Ectodermal cell (in vitro differentiated cells): ENCODE results near the gene PHYHIPL.
"Not testable (repeated sequence)": the region's sequence is repeated elsewhere in the genome, so short reads cannot be mapped to it uniquely, and the experiment has no call there.

Experiments used
- H3K27ac ChIP-seq: 2 replicates; pipeline ENCODE4 v1.7.0; 2013; ENCODE audit warnings: mild to moderate bottlenecking, low read depth, low read length; ENCODE audit not compliant: insufficient read depth, poor library complexity, severe bottlenecking
- H3K27me3 ChIP-seq: 2 replicates; pipeline ENCODE4 v1.7.0; 2013; ENCODE audit warnings: mild to moderate bottlenecking, low read length; ENCODE audit not compliant: insufficient read depth, control insufficient read depth, poor library complexity, severe bottlenecking
- H3K36me3 ChIP-seq: one replicate; pipeline ENCODE4 v1.7.0; 2013; ENCODE audit warnings: low read length; ENCODE audit not compliant: control insufficient read depth, insufficient read depth
- H3K4me1 ChIP-seq: one replicate; pipeline ENCODE4 v1.7.0; 2013; ENCODE audit warnings: low read length; ENCODE audit not compliant: control insufficient read depth, insufficient read depth
- H3K4me3 ChIP-seq: 2 replicates; pipeline ENCODE4 v1.7.0; 2013; ENCODE audit warnings: low read depth, low read length, control low read depth; ENCODE audit not compliant: insufficient read depth
- H3K9me3 ChIP-seq: 2 replicates; pipeline ENCODE4 v1.7.0; 2013; ENCODE audit warnings: mild to moderate bottlenecking, low read length, moderate library complexity; ENCODE audit not compliant: control insufficient read depth
- WGBS, 2 experiments: methylation state at CpG; one replicate each; pipeline ENCODE4 v1.1.7; 2013; ENCODE audit warnings: missing lambda C conversion rate in 2 of 2; 5-methylcytosine and 5-hydroxymethylcytosine counted together

The PHYHIPL gene

DNA sequence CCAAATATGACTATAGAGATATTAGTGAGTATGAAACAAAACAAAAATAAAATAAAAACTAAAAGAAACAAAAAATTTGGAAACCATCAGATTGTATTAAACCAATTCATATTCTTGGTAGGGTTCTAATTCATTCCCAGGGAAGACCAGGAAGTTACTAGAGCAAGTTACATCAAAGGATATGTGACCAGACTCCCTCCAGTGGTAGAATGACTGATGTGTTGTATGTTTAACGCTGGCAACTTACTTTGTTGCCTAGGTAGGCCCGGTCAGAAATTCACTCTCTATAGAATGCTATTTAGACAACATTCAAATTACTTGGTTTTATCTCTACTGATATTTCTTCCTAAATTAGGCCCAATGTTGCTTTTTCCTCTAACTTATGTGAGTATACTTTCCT lies 5.2 kb downstream of the PHYHIPL start:
- H3K4me3 ChIP-seq: no peak overlapping the region
- H3K36me3 ChIP-seq: no peaks in the 10 kb centered on the region
- H3K27me3 ChIP-seq: peaks cover 21% of the 10 kb centered on the region
- no peaks in the 10 kb centered on the region for H3K9me3 ChIP-seq
- H3K4me1 ChIP-seq: no peaks in the 10 kb centered on the region
- whole genome bisulfite sequencing, 2 experiments: 48 to 52% methylated on average over 2 of the region's 2 CpGs
- H3K27ac ChIP-seq: no peak overlapping the region

DNA sequence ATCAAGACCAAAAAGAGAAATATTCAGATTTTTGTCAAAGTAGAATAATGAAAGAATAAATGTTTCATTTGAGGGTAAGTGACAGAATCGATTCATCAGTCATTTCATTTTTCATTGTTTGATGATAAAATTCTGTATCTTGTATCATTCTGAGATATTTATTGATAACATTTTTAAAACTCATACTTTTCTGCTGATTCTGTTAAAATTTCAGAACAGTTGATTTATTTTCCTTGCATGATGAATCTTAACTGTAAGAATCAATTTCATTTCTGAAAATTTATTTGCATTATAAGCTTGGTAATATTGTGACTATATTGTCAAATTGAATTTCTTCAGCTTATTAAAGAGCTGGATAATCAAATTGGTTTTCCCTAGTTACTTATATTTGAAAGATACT lies 13.9 kb downstream of the PHYHIPL start:
- no peak overlapping the region for H3K4me3 ChIP-seq
- 89 to 100% methylated on average over 1 of the region's 1 CpG for WGBS, 2 experiments
- H3K27ac ChIP-seq: no peak overlapping the region
- H3K36me3 ChIP-seq: no peaks in the 10 kb centered on the region
- no peaks in the 10 kb centered on the region for H3K27me3 ChIP-seq
- no peaks in the 10 kb centered on the region for H3K9me3 ChIP-seq
- H3K4me1 ChIP-seq: no peaks in the 10 kb centered on the region

DNA sequence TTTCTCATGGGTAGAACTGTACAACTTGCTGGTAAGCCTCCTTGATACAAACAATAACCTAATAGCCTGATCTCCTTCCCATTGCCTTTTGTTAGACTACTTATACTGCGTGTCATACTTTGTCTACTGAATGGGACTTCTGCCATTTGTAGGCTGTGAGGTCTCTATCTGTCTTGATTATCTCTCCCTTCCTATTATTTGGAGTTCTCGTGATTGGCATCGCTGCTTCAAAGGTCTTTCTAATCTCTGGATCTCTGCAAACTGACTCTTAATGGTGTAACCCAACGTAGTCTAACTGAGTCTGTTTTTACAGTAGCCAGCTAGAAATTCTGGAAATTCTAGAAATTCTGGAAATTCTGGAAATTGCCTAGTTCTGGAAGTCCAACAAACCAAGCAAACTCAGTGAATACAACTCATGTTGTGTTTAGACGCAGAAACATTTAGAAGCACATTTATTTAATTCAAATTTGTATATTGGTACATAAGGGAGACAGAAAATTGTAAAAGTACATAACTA lies 29.8 kb downstream of the PHYHIPL start:
- Histone ChIP-seq H3K4me3 (no peak overlapping the region), H3K36me3 (no peaks in the 10 kb centered on the region), H3K27ac (no peak overlapping the region), H3K27me3 (no peaks in the 10 kb centered on the region), H3K4me1 (no peaks in the 10 kb centered on the region), H3K9me3 (peaks cover 4% of the 10 kb centered on the region)
- WGBS, 2 experiments: 90% methylated on average over 4 of the region's 5 CpGs

DNA sequence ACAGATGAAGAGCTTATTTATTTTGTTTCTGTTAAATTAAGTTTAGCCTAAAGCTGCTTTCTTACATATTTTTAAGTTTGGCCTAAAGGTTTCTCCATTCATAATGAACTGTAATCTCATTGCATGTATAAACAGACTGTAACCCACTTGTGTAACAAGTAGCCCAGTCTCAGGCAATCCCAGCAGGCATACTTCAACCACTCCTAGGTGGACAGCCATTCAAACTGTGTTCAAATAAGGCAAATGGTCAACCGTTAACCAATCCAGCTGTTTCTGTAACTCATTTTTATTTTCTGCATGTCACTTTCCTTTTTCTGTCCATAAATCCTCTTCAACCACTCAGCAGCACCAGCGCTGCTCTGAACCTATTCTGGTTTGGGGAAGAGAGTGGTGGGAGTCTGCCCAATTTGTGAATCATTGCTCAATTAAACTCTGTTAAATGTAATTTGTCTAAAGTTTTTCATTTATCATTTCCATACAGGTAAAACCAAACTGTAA lies 35.9 kb downstream of the PHYHIPL start:
- Histone ChIP-seq H3K27ac (no peak overlapping the region), H3K9me3 (peaks cover 4% of the 10 kb centered on the region), H3K27me3 (no peaks in the 10 kb centered on the region), H3K36me3 (no peaks in the 10 kb centered on the region), H3K4me1 (no peaks in the 10 kb centered on the region), H3K4me3 (no peak overlapping the region)
- WGBS, 2 experiments: 98 to 100% methylated on average over 1 to 2 of the region's 2 CpGs

DNA sequence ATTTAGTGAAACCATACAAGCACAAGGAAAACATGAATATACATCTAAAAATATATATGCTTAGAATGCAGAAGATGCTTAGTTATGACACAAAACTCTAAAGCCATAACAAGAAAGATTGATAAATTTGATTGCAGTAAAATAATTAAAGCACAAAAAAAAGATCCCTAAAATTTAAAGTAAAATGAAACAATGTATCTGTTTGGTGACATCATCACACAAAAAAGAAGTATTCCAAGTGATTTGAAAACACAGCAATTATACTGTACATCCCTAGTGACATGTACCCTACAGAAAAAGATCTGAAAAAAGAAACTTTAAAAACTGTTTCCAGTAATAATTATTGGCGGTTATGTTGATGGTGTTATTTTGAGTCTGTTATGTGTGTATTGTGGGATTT lies 37.7 kb downstream of the PHYHIPL start:
- Histone ChIP-seq H3K36me3 (no peaks in the 10 kb centered on the region), H3K9me3 (peaks cover 4% of the 10 kb centered on the region), H3K4me3 (no peak overlapping the region), H3K27me3 (no peaks in the 10 kb centered on the region), H3K4me1 (no peaks in the 10 kb centered on the region), H3K27ac (no peak overlapping the region)
- WGBS, 2 experiments: 100% methylated on average over 1 of the region's 1 CpG; no CpG with 5 or more reads in 1 of the 2 experiments

DNA sequence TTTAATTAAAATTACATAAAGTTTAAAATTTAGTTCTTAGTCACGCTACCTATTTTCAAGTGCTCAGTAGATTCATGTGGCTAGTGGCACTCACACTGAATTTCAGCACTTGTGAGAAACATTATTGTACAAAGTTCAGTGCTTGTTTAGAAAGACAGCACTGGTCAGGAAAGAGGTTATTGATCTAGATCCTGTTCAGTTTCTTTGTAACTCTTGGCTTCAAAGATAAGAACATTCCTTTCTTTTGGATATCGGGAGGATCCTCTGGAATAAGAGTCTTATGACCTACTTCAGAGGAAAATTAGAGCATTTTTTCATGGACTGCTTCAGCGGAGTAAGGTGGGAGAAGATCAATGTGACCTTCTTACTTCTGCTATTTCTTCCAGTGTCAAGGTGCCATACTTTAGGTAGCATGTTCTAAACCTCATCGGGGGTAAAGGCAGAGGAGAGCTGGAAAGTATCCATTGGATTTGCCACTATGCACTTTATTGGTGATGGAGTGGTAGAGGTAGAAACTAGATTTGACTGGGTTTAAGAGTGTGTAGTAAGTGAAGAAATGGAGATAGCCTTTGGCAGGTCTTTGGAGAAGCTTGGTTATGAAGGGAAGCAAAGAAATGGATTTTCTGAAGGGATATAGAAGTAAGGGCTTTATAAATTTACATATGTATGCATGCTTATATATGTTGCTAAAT lies 39.9 kb downstream of the PHYHIPL start:
- Histone ChIP-seq H3K4me3 (no peak overlapping the region), H3K9me3 (no peaks in the 10 kb centered on the region), H3K36me3 (no peaks in the 10 kb centered on the region), H3K27ac (no peak overlapping the region), H3K4me1 (no peaks in the 10 kb centered on the region), H3K27me3 (no peaks in the 10 kb centered on the region)
- 93 to 100% methylated on average over 3 of the region's 4 CpGs for WGBS, 2 experiments

DNA sequence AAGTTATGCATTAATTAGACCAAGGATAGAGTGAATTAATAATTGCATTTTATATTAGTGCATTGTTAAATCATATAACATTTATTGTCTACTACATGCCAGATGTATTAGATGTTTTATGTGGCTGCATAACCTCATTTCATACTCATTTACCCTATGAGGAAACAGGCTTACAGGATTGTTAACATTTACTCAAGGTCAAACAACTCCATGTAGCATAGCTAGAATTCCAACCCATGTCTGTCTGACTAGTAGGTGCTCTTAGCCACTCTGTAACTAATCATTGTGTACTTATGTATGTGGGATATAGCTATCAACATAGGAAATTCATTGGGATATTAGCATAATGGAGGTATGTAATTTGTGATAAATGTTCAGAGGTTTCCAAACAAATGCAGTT lies 46.3 kb downstream of the PHYHIPL start:
- Histone ChIP-seq H3K36me3 (no peaks in the 10 kb centered on the region), H3K9me3 (no peaks in the 10 kb centered on the region), H3K4me1 (no peaks in the 10 kb centered on the region), H3K4me3 (no peak overlapping the region), H3K27me3 (no peaks in the 10 kb centered on the region), H3K27ac (no peak overlapping the region)

DNA sequence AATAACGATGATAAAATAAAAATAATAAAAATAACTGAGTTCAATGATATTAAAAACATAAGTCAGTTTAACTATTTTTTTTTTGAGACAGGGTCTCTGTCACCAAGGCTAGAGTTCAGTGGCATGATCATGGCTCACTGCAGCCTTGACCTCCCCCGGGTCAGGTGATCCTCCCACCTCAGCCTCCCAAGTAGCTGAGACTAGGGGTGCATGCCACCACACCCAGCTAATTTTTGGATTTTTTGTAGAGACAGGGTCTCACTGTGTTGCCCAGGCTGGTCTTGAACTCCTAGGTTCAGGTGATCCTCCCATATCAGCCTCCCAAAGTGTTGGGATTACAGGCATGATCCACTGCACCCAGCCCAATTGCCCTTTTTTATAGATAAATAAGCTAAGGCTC lies 47.2 kb downstream of the PHYHIPL start:
- not testable (repeated sequence) for H3K4me3 ChIP-seq, H3K27me3 ChIP-seq, H3K9me3 ChIP-seq, H3K36me3 ChIP-seq, H3K4me1 ChIP-seq, H3K27ac ChIP-seq
- 87 to 100% methylated on average over 1 to 2 of the region's 2 CpGs for WGBS, 2 experiments

DNA sequence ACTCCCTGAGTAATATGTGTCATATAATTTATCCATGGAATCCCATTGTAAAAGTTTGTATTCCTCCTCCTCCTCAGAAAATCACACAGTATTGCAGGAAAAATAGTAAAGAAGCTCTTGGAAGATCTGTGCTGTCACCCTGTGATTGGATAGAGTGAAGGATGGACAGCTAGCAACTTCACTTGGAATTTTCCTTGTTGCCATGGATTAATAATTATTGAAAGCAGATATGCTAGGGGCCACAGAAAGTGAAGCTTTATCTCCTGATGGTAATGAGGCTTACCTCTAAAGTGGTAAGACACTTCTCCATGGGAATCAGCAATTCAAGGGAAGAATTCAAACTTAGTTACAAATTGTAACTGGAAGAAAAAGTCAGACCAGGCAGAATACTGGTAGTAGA lies 48.8 kb downstream of the PHYHIPL start:
- Histone ChIP-seq H3K4me1 (no peaks in the 10 kb centered on the region), H3K4me3 (no peak overlapping the region), H3K9me3 (no peaks in the 10 kb centered on the region), H3K27me3 (no peaks in the 10 kb centered on the region), H3K36me3 (no peaks in the 10 kb centered on the region), H3K27ac (no peak overlapping the region)

DNA sequence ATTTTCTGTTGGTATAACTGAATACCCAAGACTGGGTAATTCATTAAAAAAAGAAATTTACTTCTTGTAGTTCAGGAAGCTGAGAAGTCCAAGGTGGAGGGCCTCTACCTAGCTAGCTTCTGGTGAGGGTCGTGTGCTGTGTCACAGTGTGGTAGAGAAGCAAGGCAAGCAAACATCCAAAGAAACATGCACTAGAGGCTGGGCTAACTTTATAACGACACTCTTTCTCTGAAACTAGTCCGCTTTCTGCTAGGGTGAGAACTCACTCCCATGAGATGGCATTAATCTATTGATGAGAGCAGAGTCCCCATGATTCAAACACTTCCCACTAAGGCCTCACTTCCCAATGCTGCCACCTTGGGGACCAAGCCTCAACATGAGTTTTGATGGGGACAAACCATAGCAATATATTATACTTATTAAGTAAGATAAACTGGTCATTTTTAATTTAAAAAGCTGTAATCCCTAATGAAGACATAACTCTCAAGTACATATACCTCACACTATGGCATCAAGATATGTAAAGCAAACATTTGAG lies 50.8 kb downstream of the PHYHIPL start:
- Histone ChIP-seq H3K9me3 (no peaks in the 10 kb centered on the region), H3K36me3 (no peaks in the 10 kb centered on the region), H3K27me3 (no peaks in the 10 kb centered on the region), H3K4me3 (no peak overlapping the region), H3K27ac (no peak overlapping the region), H3K4me1 (no peaks in the 10 kb centered on the region)
- 95 to 100% methylated on average over 3 of the region's 3 CpGs for WGBS, 2 experiments
